GM12878 (cell line): ENCODE measurements around the gene PPIF. TPM values are rescaled to one million over a fixed set of nuclear protein-coding genes. Genes with fewer than 3 reads are reported as not detected.

Experiments used
- ATAC-seq: fragments of 200-7000 bp; cut with Tn5 transposase; 3 replicates; pipeline ENCODE4 v1.9.1; 2020; ENCODE audit warnings: mild to moderate bottlenecking, moderate library complexity
- BruUV-seq: library from RNA; stranded (reverse); fragments of 400-500 nt; replicated peaks from 2 replicates; lab custom pipeline; 2021; lab: Mats Ljungman, UMichigan
- CTCF ChIA-PET: fragments of 300-600 bp; sonication (Branson Sonifier 250); formaldehyde crosslinking; extraction: SDS; loops from one replicate; lab custom pipeline; 2021; ENCODE audit warnings: inconsistent platforms; lab: Yijun Ruan, JAX
- POLR2A ChIA-PET: fragments of 350-600 bp; formaldehyde crosslinking; extraction: SDS; loops from one replicate; lab custom pipeline; 2021; ENCODE audit warnings: inconsistent platforms; lab: Charles Lee
- RAD21 ChIA-PET: fragments of 300-600 bp; sonication (Branson Sonifier 250); formaldehyde crosslinking; loops from one replicate; lab custom pipeline; 2023; ENCODE audit warnings: antibody characterized with exemption; ENCODE audit not compliant: unreplicated experiment; lab: Charles Lee
- SMC1A ChIA-PET: fragments of 300-600 bp; sonication (Branson Sonifier 250); formaldehyde crosslinking; loops from one replicate; lab custom pipeline; 2023; ENCODE audit not compliant: unreplicated experiment, uncharacterized antibody; lab: Charles Lee
- DNase-seq: peaks from one replicate; pipeline ENCODE4 v3.0.0-alpha.2; 2011; ENCODE audit warnings: low read depth, low spot score
- FAIRE-seq: peaks from 3 replicates; lab custom pipeline; 2011; peaks lifted over from hg19 to GRCh38; lab: Jason Lieb, UNC
- H2AFZ ChIP-seq: 2 replicates; pipeline ENCODE4 v1.6.0; 2011; ENCODE audit warnings: low read depth, low read length, control low read depth; ENCODE audit not compliant: control insufficient read depth
- H3K27ac ChIP-seq: 2 replicates; pipeline ENCODE4 v1.5.1; 2011; ENCODE audit warnings: control low read depth; ENCODE audit not compliant: control insufficient read depth, insufficient read depth
- H3K27me3 ChIP-seq, 2 experiments: replicated peaks in 1 of 2; 2 replicates each; pipeline versions ENCODE4 v1.6.0 to v1.6.1; 2011; ENCODE audit warnings: low read length in 1 of 2; ENCODE audit not compliant: control insufficient read depth in 2 of 2, insufficient read depth in 2 of 2
- H3K36me3 ChIP-seq, 2 experiments: 2 replicates each; pipeline ENCODE4 v1.5.1; 2011; ENCODE audit warnings: low read length in 1 of 2; ENCODE audit not compliant: control insufficient read depth in 2 of 2, insufficient read depth in 2 of 2
- H3K4me1 ChIP-seq: 2 replicates; pipeline ENCODE4 v1.6.1; 2011; ENCODE audit warnings: mild to moderate bottlenecking, low read length, moderate library complexity, mixed read lengths; ENCODE audit not compliant: control insufficient read depth, insufficient read depth
- H3K4me2 ChIP-seq: 2 replicates; pipeline ENCODE4 v1.6.0; 2011; ENCODE audit warnings: control low read depth; ENCODE audit not compliant: control insufficient read depth, insufficient read depth
- H3K4me3 ChIP-seq: fragments of 200-600 bp; sonication (generic); 2 replicates; pipeline ENCODE4 v1.5.1; 2016
- H3K79me2 ChIP-seq: 2 replicates; pipeline ENCODE4 v1.6.0; 2011; ENCODE audit warnings: low read length; ENCODE audit not compliant: control insufficient read depth, insufficient read depth
- H3K9ac ChIP-seq: 2 replicates; pipeline ENCODE4 v1.8.0; 2011; ENCODE audit warnings: low read length, control low read depth, mixed read lengths; ENCODE audit not compliant: control insufficient read depth, insufficient read depth
- H3K9me3 ChIP-seq: replicated peaks from 3 replicates; pipeline ENCODE4 v1.5.1; 2011; ENCODE audit warnings: mild to moderate bottlenecking, low read length; ENCODE audit not compliant: control insufficient read depth, insufficient read depth
- H4K20me1 ChIP-seq: 2 replicates; pipeline ENCODE4 v1.6.0; 2011; ENCODE audit not compliant: control insufficient read depth, insufficient read depth
- CHD1 ChIP-seq: IDR thresholded peaks from 2 replicates; pipeline ENCODE4 v1.6.1; 2012; ENCODE audit warnings: low read depth, low read length, improper control_type of control experiment
- CHD4 ChIP-seq: fragments of 200-600 bp; sonication (generic); IDR thresholded peaks from 2 replicates; pipeline ENCODE4 v1.6.1; 2016; ENCODE audit warnings: mild to moderate bottlenecking
- ESRRA ChIP-seq: IDR thresholded peaks from 2 replicates; pipeline ENCODE4 v1.6.1; 2012; ENCODE audit warnings: mild to moderate bottlenecking, low read length, improper control_type of control experiment
- MYB ChIP-seq: fragments of 150-350 bp; IDR thresholded peaks from 2 replicates; pipeline ENCODE4 v1.6.1; 2014; ENCODE audit warnings: mild to moderate bottlenecking, low read depth, low read length, borderline replicate concordance
- PBX3 ChIP-seq: IDR thresholded peaks from 2 replicates; pipeline ENCODE4 v1.6.1; 2011; ENCODE audit warnings: mild to moderate bottlenecking, low read depth, low read length, moderate library complexity; ENCODE audit not compliant: insufficient replicate concordance
- SKIL ChIP-seq: fragments of 450-650 bp; IDR thresholded peaks from 2 replicates; pipeline ENCODE4 v1.6.1; 2017; ENCODE audit warnings: mild to moderate bottlenecking, low read depth, inconsistent platforms; ENCODE audit not compliant: poor library complexity, severe bottlenecking
- SMARCA5 ChIP-seq: fragments of 450-650 bp; IDR thresholded peaks from 2 replicates; pipeline ENCODE4 v1.6.1; 2017; ENCODE audit warnings: mild to moderate bottlenecking
- TAF1 ChIP-seq: IDR thresholded peaks from 2 replicates; pipeline ENCODE4 v1.6.1; 2011; ENCODE audit warnings: mild to moderate bottlenecking, low read depth, low read length, borderline replicate concordance
- ZBED1 ChIP-seq: IDR thresholded peaks from 2 replicates; pipeline ENCODE4 v1.6.1; 2016; ENCODE audit warnings: borderline replicate concordance
- ZNF217 ChIP-seq: fragments of 450-650 bp; IDR thresholded peaks from 2 replicates; pipeline ENCODE4 v1.6.1; 2017; ENCODE audit warnings: antibody characterized with exemption, mild to moderate bottlenecking
- ZZZ3 ChIP-seq: IDR thresholded peaks from 2 replicates; pipeline ENCODE4 v1.6.1; 2011; ENCODE audit warnings: low read depth; ENCODE audit not compliant: control insufficient read depth, insufficient read length
- WGBS: methylation state at CpG from one replicate; pipeline ENCODE4 v1.1.6; 2016; ENCODE audit warnings: low lambda C conversion rate; ENCODE audit not compliant: insufficient replicate concordance, insufficient coverage; ENCODE audit errors: missing lambda C conversion rate; 5-methylcytosine and 5-hydroxymethylcytosine counted together
- in situ Hi-C: fragments of 300-500 bp; cut with MboI; formaldehyde crosslinking; loops from 9 replicates; pipeline ENCODE4 v1.14.3; 2018; ENCODE audit warnings: mixed read lengths
- intact Hi-C: fragments of 100-400 bp; cut with micrococcal nuclease; formaldehyde crosslinking; loops from one replicate; pipeline ENCODE4 v1.14.2; 2022; ENCODE audit not compliant: unreplicated experiment
- polyA plus RNA-seq, 11 experiments: library from polyadenylated mRNA; depleted of rRNA in 4 of 11; unstranded in 6 of 11; stranded (reverse) in 5 of 11; fragments of >200 nt; fragmentation: Nextera tagmentation in 4 of 11; fragmentation: Illumina TruSeq in 1 of 11; extraction: Ambion mirVana in 4 of 11; extraction: Trizol in 1 of 11; gene quantifications; 1 replicate in 1 of 11; 2 replicates in 10 of 11; pipeline versions ENCODE4 v1.2.1 to v1.2.3, GENCODE V29; 2011 to 2016; ENCODE audit warnings: inconsistent platforms in 2 of 11, missing spikeins in 2 of 11, low read depth in 1 of 11
- total RNA-seq, 4 experiments: library from RNA; depleted of rRNA in 3 of 4; stranded (reverse); fragments of >200 nt in 3 of 4; fragmentation: Illumina TruSeq in 1 of 4; extraction: Trizol in 1 of 4; gene quantifications; 2 replicates each; pipeline versions ENCODE4 v1.2.1 to v1.2.3, GENCODE V29; 2013 to 2021

PPIF gene
- total and polyA plus RNA-seq, 10 of the 15 experiments (the other 5 are each of a cell fraction or from before 2014, with no cell fraction given), result 28.8 to 180 (median 128) TPM

GRCh38 chr10:79393924-79394610, 46.8 kb downstream of the PPIF start (continued):
- TF ChIP-seq SKIL (no peak), ZNF217 (no peak), PBX3 (no peak), SMARCA5 (no peak), CHD4 (no peak), ESRRA (no peak)

- no TSS peak for BruUV-seq
- ATAC-seq (no peak), DNase-seq (no peak), FAIRE-seq (no peak)
- Histone ChIP-seq H3K9ac (no peak overlapping the region), H2AFZ (no peak overlapping the region), H3K4me3 (no peak overlapping the region), H3K36me3 (no peaks in the 10 kb centered on the region), H3K4me2 (no peak overlapping the region), H3K9me3 (no peaks in the 10 kb centered on the region), H3K27me3 (no peaks in the 10 kb centered on the region; a peak in 1 of 4 replicates), H3K79me2 (no peaks in the 10 kb centered on the region), H4K20me1 (no peaks in the 10 kb centered on the region), H3K27ac (no peak overlapping the region), H3K4me1 (no peaks in the 10 kb centered on the region)
- in situ Hi-C loops, result no loop called here
- POLR2A ChIA-PET, result no interaction called here
- intact Hi-C loops, result no loop called here
- SMC1A ChIA-PET, result no interaction called here
- RAD21 ChIA-PET, result no interaction called here
- 25% methylated on average over 5 of the region's 5 CpGs for WGBS
- TF ChIP-seq TAF1 (no peak), CHD1 (no peak), ZZZ3 (no peak), ZBED1 (no peak), MYB (no peak)
- CTCF ChIA-PET, result interaction anchor here (2.6 kb wide), 1 partner anchor 20 kb away, joined by 7 read pairs; no protein-coding TSS in a partner anchor
Measured at GRCh38 chr10:79394664-79395063, 47.4 kb downstream of the PPIF start.
